Stimulated activated CD8-positive, alpha-beta memory T cell treated with anti-CD3 and anti-CD28 coated beads, Interleukin-2, amount 100 ng/mL, for 1 hour (primary cell): ENCODE measurements around the gene CCL4.

Experiments
- DNase-seq, 2 donors: peaks; one replicate each; pipeline ENCODE4 v3.0.0-alpha.2; 2020; ENCODE audit warnings: low read depth in 2 of 2

The CCL4 gene

DNA sequence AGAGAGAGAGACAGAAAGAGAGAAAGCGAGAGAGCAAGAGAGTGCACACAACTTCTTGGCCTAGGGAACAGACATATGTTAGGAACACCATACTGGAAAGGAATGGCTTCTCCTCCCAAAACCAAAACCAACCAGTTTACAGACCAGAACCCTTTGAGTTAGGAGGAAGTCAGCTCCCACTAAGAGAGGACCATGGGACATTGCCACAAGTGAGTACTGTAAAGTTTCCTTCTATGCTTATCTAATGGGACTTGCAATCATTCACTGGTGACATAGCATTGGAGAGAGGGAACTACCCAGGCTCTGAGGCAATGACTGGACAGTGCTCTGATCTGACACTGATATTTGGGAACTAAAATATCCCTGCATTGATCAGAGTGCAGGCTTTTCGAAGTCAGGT is 40.4 kb downstream of the CCL4 start:
- DNase-seq: no peak

DNA sequence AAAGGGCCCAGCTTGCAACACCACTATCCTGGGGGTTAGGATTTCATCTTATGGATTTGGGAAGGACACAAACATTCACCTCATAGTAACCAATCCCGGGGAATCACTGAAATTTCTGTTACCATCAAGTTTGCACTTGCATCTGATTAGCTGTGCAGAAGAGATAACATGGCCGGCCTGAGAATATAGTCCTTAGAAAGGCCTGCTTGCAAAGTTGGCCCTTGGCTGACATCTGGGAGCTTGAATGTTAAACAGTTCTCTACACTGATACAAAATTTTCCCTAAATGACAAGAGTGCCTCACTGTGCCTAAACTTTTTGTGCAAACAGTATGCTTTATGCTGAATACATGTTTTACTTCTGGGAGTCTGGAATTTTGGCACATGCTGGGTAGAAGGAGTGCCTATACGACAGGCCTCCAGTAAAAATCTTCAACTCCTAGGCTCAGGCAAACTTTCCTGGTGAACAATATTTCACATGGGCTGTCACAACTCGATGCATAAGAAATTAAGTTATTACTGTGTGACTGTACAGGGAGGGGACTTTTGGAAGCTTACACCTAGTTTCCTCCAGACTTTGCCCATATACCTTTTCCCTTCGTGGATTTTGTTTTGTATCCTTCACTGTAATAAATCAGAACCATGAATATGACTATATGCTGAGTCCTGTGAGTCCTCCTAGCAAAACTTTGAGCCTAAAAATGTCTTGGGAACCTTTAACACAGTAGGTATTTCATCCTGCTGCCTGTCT is 41.5 kb downstream of the CCL4 start:
- no peak for DNase-seq

GRCh38 chr17:36147601-36148000 is 44.0 kb downstream of the CCL4 start:
- DNase-seq: no peak

GRCh38 chr17:36148559-36149295 is 45.1 kb downstream of the CCL4 start:
- DNase-seq: peak; percentile 31 to 33

DNA sequence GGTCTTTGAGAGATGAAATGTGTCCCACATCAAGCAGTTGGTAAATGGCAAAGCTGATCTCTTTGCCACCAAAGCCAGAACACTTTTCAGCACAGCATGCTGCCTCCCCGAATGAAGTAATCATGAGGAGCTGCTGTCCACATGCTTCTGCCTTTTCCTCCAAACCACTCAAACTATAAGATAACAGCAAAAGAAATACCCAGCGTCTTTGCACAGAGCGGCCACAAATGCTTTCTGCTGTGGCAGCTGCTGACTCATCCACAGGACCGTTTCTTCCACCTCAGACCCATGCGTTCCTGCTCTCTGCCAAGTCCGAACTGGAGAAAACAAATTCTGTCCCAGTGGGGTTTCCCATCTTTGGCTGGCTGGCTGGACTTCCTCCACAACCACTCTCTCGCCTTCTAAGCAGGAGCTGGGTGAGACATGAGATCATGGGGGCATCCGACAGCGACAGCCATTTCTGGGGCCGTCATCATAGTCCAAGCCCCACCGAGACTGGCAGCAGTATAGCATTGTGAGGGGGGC is 45.7 kb downstream of the CCL4 start:
- DNase-seq: no peak

- no peak for DNase-seq
These were observed 48.4 kb downstream of the CCL4 start for GRCh38 chr17:36151891-36152638.

GRCh38 chr17:36152639-36153120 is 49.1 kb downstream of the CCL4 start:
- no peak for DNase-seq

DNA sequence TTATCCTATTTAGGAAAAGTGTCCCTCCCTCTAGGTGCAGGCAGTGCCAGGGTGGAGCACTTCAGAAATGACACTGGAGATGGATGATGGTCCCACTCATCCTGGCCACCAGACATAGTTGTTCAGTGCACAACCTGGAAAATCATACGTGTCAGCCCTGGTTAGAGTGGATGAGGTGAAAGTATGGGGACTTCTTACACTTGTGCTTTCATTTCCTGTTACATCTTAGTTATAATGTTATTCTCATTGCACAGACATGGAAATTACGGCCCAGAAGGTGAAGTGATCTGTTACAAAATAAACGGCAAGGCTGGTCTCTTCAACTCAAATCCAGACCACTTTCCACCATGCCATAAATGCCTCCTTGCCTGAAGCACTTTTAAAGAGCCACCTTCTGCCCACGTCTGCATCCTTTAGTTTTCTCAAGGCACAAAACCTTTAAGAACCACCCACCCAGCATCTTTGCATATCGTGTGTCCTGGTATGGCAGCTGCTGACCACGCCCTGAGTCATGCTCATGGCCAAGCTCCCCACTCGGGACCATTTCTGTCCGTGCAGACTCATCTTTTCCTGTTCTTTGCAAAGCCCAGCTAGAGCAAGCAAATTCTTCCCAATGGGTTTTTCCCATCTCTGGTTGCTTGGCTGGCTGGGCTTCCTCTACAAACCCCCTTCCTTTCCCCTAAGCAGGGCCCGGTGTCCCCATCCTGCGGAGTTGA is 50.4 kb downstream of the CCL4 start:
- DNase-seq: no peak
